ENCODE measurements around the gene PROSER3. TPM values are rescaled to one million over a fixed set of nuclear protein-coding genes. Genes with fewer than 3 reads are reported as not detected.
A peak's percentile ranks its signal among the peaks of the same experiment; 100 is the strongest.

Gene PROSER3
- total and polyA plus RNA-seq, 2 experiments from 2014 or later = 12.2 to 26.5 TPM

DNA sequence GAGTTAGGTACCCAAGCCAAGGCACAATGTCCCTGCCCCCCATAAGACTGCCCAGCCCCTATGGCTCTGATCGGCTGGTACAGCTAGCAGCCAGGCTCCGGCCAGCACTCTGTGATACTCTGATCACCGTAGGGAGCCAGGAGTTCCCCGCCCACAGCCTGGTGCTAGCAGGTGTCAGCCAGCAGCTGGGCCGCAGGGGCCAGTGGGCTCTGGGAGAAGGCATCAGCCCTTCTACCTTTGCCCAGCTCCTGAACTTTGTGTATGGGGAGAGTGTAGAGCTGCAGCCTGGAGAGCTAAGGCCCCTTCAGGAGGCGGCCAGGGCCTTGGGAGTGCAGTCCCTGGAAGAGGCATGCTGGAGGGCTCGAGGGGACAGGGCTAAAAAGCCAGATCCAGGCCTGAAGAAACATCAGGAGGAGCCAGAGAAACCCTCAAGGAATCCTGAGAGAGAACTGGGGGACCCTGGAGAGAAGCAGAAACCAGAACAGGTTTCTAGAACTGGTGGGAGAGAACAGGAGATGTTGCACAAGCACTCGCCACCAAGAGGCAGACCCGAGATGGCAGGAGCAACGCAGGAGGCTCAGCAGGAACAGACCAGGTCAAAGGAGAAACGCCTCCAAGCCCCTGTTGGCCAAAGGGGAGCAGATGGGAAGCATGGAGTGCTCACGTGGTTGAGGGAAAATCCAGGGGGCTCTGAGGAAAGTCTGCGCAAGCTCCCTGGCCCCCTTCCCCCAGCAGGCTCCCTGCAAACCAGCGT, 43.2 kb upstream of the PROSER3 start:
- 76% methylated on average over 14 of the region's 14 CpGs for WGBS (ENCODE audit: low lambda C conversion rate, missing lambda C conversion rate)
- H3K9me2 ChIP-seq (replicated peaks; ENCODE audit: insufficient read depth) = no peaks in the 10 kb centered on the region
- H3K4me2 ChIP-seq = no peak overlapping the region
- TF ChIP-seq EZH2 (IDR thresholded peaks at IDR 0.05; ENCODE audit: borderline replicate concordance) (no peak), EZH2phosphoT487 (IDR thresholded peaks at IDR 0.05; ENCODE audit: low read depth, severe bottlenecking, unreplicated experiment) (no peak)
- TF ChIP-seq, protein P1, sequence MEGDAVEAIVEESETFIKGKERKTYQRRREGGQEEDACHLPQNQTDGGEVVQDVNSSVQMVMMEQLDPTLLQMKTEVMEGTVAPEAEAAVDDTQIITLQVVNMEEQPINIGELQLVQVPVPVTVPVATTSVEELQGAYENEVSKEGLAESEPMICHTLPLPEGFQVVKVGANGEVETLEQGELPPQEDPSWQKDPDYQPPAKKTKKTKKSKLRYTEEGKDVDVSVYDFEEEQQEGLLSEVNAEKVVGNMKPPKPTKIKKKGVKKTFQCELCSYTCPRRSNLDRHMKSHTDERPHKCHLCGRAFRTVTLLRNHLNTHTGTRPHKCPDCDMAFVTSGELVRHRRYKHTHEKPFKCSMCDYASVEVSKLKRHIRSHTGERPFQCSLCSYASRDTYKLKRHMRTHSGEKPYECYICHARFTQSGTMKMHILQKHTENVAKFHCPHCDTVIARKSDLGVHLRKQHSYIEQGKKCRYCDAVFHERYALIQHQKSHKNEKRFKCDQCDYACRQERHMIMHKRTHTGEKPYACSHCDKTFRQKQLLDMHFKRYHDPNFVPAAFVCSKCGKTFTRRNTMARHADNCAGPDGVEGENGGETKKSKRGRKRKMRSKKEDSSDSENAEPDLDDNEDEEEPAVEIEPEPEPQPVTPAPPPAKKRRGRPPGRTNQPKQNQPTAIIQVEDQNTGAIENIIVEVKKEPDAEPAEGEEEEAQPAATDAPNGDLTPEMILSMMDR (IDR thresholded peaks at IDR 0.05; ENCODE audit: poor library complexity) = no peak
- H3K9me3 ChIP-seq (ENCODE audit: low read depth) = no peaks in the 10 kb centered on the region
- H3K4me1 ChIP-seq (ENCODE audit: insufficient read depth) = peaks cover 15% of the 10 kb centered on the region
- H3K27ac ChIP-seq = no peak overlapping the region
- peaks cover 24% of the 10 kb centered on the region for H3K79me2 ChIP-seq
- no peak overlapping the region for H2AFZ ChIP-seq
- H4K20me1 ChIP-seq (ENCODE audit: insufficient read depth, poor library complexity, severe bottlenecking) = peaks cover 12% of the 10 kb centered on the region
- DNase-seq (ENCODE audit: low spot score) = no peak
- no peaks in the 10 kb centered on the region for H3K27me3 ChIP-seq
- H3K4me3 ChIP-seq = no peak overlapping the region
- no peaks in the 10 kb centered on the region for H3K36me3 ChIP-seq (replicated peaks; ENCODE audit: insufficient read depth, low read depth)

DNA sequence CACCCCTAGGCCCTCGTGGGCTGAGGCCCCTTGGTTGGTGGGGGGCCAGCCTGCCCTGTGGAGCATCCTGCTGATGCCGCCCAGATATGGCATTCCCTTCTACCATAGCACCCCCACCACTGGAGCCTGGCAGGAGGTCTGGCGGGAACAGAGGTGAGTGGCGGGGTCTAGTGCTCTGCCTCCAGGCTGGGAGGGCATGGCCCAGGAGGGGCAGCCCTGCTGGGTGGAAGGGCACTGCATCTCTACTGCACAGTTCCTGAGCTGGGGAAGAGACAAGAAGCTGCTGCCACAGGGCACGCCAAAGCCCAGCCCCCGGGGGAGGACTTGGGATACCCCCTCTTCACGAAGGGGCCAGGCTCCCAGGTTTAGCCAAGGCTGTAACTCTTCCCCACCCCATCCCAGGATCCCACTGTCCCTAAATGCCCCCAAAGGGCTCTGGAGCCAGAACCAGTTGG, 42.6 kb upstream of the PROSER3 start:
- H3K27ac ChIP-seq = no peak overlapping the region

DNA sequence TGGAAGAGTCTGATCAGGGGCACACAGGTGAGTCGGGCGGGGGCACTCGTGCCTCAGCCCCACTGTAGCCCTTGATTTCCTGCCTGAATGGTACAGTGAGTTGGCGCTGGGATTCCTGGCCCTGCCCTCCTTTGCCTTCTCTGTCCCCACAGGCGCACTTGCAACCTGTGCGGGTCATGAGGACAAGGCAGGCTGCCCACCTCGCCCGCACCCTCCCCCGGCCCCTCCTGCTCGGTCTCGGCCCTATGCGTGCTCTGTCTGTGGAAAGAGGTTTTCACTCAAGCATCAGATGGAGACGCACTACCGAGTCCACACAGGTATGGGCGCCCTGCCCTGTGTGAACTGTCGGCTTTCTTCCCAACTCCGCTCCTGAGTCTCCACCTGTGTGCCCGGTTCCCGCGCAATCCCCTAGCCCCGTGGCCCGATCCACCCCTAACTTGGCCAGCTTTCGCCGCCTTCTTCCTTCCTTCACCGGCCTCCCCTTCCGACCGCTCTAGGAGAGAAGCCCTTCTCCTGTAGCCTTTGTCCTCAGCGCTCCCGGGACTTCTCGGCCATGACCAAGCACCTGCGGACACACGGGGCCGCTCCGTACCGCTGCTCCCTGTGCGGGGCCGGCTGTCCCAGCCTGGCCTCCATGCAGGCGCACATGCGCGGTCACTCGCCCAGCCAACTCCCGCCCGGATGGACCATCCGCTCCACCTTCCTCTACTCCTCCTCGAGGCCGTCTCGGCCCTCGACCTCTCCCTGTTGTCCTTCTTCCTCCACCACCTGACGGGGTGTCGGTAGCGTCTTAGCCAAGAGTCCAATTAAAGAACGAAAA, 41.8 kb upstream of the PROSER3 start:
- H3K4me2 ChIP-seq = peak overlapping the region; percentile 89
- H3K79me2 ChIP-seq = peaks cover 38% of the 10 kb centered on the region
- no peak for TF ChIP-seq EZH2phosphoT487 (IDR thresholded peaks at IDR 0.05; ENCODE audit: low read depth, severe bottlenecking, unreplicated experiment)
- TF ChIP-seq, protein P1 (IDR thresholded peaks at IDR 0.05; ENCODE audit: poor library complexity) = no peak
- TF ChIP-seq EZH2 (IDR thresholded peaks at IDR 0.05; ENCODE audit: borderline replicate concordance) = no peak
- no peaks in the 10 kb centered on the region for H3K9me2 ChIP-seq (replicated peaks; ENCODE audit: insufficient read depth)
- H3K9me3 ChIP-seq (ENCODE audit: low read depth) = no peaks in the 10 kb centered on the region
- peak overlapping the region; percentile 89 for H3K27ac ChIP-seq
- H3K36me3 ChIP-seq (replicated peaks; ENCODE audit: insufficient read depth, low read depth) = no peaks in the 10 kb centered on the region
- peak; percentile 80 for DNase-seq (ENCODE audit: low spot score)
- peaks cover 18% of the 10 kb centered on the region for H4K20me1 ChIP-seq (ENCODE audit: insufficient read depth, poor library complexity, severe bottlenecking)
- peak overlapping the region; percentile 81 for H2AFZ ChIP-seq
- peak overlapping the region; percentile 43 for H3K4me3 ChIP-seq
- H3K4me1 ChIP-seq (ENCODE audit: insufficient read depth) = peaks cover 15% of the 10 kb centered on the region
- no peaks in the 10 kb centered on the region for H3K27me3 ChIP-seq
- 4% methylated on average over 44 of the region's 52 CpGs for WGBS (ENCODE audit: low lambda C conversion rate, missing lambda C conversion rate)

More for the DNA sequence above, 42.6 kb upstream of the PROSER3 start:
- no peak for TF ChIP-seq EZH2phosphoT487 (IDR thresholded peaks at IDR 0.05; ENCODE audit: low read depth, severe bottlenecking, unreplicated experiment)
- TF ChIP-seq, protein P1 (IDR thresholded peaks at IDR 0.05; ENCODE audit: poor library complexity) = no peak
- no peak for TF ChIP-seq EZH2 (IDR thresholded peaks at IDR 0.05; ENCODE audit: borderline replicate concordance)
- H3K9me2 ChIP-seq (replicated peaks; ENCODE audit: insufficient read depth) = no peaks in the 10 kb centered on the region
- peaks cover 17% of the 10 kb centered on the region for H4K20me1 ChIP-seq (ENCODE audit: insufficient read depth, poor library complexity, severe bottlenecking)
- peak overlapping the region; percentile 89 for H3K4me2 ChIP-seq
- H3K79me2 ChIP-seq = peaks cover 30% of the 10 kb centered on the region
- H3K4me3 ChIP-seq = peak overlapping the region; percentile 43
- H3K36me3 ChIP-seq (replicated peaks; ENCODE audit: insufficient read depth, low read depth) = no peaks in the 10 kb centered on the region
- peaks cover 15% of the 10 kb centered on the region for H3K4me1 ChIP-seq (ENCODE audit: insufficient read depth)
- H2AFZ ChIP-seq = no peak overlapping the region
- H3K27me3 ChIP-seq = no peaks in the 10 kb centered on the region
- WGBS (ENCODE audit: low lambda C conversion rate, missing lambda C conversion rate) = 85% methylated on average over 7 of the region's 7 CpGs
- DNase-seq (ENCODE audit: low spot score) = no peak
- no peaks in the 10 kb centered on the region for H3K9me3 ChIP-seq (ENCODE audit: low read depth)
